ENCODE measurements around the gene GRAMD2A.

Gene GRAMD2A

DNA sequence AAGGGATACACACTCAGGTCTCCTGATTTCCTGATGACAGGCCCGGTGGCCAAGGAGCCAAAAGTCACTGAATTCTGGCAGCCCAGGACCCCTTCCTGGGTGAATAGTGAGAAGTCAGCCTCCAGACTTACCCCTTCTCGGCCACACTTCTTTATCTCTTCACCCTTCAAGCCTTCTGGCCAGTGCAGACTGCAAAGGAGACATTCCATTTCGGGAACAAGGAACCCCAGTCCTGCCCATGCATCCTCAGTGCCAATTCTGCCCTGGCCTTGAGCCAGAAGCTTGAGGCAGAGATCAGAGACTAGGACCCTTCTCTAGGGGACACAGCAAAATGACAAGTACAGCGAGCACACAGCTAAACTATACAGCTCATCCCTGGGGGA is 28.8 kb downstream of the GRAMD2A start:
- DNase-seq: no peak

DNA sequence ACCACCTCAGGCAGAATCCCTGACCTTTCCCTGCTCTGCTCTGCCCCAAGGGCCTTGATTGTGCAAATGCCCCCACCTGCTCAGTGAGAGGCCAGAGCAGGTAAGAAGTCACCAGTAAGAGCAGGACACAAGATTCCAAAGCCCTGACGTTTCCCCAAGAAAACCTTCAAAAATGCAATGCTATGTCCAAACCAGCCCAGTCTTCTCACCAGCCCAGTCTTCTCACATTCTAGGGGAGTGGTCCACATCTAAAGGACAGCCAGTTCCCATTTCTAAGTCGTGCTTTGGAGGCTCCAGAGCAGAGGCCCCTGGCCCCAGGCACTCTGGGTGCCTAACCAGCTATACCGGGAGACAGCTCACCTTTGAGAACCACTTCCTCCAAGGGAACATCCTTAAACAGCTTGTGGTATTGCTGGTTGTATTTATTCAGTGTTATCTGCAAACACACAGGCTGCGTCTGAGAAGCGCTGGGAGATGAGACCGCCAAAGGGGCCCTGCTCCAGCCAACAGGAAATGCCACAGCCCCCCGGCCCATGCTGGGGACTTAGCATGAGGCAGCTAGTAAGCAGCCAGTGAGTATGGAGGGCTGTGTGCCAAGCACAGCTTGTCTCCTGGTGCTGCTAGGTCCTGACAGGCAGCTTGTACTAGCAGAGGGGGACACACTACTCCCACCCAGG is 29.3 kb downstream of the GRAMD2A start:
- no peak for DNase-seq

DNA sequence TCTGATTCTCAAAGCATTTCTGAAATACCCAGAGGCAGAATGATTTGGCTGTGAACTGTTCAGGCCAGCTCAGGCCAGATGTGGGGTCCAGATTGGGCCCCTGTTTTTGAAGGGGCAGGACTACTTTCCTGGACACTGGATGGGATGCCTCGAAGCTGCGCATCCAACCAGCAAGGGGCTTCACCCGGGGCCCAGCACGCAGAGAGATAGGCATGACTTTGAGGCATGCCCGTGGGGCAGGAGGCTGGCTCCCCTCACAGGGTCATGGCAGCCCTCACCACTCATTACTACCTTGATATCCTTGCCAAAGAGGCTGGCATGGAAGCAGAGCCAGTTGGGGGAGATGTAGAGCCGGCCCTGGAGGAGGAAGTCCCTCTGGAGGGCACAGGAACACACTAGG is 30.1 kb downstream of the GRAMD2A start:
- DNase-seq: no peak

DNA sequence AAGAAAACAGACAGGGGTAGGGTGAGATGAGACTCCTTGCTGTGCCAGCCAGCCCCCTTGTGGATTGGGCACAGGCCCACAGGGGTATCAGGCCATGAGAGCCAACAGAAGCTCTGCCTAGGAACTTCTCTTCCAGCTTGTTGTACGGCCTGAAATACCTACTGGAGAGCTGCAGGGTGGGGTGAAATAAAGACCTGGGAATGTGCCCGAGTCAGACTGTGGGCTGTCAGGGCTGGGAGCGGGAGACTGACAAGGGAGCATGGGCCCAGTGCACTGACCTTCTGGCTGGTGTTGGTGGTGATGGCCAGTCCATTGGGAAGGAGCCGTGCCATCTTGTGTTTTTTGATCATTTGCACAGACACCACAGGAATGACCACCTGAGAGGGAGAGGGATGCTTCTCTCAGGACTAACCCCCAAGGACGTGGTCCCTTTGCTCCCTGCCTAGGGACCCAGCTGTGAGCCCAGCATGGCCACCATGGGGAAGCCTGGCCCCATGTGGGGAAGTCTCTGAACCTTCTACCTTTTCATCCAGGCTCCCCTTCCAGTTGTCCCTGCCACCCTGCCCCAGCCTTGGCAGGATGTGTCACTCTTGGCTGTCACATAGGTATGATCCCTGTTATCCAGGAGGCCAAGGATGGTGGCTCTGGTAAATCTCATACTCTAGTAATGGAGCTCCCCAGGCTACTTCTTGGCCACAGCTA is 30.7 kb downstream of the GRAMD2A start:
- no peak for DNase-seq

DNA sequence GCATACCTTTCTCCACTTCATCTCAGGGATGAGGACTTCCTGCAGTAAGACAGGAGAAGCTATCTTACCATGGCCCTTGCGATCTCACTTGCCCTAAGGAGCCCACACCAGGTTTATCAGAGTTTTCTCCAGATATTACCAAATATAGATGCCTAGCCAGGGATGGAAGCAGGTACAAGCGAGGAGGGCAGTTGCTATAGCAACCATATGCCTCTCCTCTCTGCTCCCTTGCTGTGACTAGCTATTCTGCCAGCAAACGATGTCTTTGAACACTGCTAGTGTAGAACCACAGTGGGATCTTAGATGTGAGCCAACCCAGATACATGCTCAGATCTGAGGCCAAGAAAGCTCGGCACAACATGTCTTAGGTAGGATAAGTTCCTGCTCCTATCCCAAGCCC is 33.9 kb downstream of the GRAMD2A start:
- DNase-seq: peak in 16 of 56 donors; percentile 13 to 65 (median 36)

DNA sequence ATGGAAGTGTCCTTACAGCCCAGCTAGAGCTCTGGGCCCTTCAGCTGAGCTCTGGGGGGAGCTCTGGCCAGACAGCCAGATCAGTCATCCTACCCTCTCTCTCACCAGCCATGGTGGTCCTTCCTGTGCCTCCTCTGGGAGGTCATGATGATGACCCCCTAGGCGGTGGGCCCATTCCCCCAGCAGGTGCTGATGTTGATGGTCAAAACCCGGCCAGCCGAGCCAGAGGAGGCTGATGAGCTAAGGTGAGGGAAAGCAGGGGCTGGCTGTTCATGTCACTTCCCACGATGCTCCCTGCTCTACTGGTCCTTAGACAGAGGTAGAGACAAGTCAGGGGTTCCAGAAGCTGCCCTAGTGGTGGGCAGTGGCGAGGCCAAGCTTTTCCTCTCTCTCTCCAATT is 35.0 kb downstream of the GRAMD2A start:
- DNase-seq: no peak

DNA sequence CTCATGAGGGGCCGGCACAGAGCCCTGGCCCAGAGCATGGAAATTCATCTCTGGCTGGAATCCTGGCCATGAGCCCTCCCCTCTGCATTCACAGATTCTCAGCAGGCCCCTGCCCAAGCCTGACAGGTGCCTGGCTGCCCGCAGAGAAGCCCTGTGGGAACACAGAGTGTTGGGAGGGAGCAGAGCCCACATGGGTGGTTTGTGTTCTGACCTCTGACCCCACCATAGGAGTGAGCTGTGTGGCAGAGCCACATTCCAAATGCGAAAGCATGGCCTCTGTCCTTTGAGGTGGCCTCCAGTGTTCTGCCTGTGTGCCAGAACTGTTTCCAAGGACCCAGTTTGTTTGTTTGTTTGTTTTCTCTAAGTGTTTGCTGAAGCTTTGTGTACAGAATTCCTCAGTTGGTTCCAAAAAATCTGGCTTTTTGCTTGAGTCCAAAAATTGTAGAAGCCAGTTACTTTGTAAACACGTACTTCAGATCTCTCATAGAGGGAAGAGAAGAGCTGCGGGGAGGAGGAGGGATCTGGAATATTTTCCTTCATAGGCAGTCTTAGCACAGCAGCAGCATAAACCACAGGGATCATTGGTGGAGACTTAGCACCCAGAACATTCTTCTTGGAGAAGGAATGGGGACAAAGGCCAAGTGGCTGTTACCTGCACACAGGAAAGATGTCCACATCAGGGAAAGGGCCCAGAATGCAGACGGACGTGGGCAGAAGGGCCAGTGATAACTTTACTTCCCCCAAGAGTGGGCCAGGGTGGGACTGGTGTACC is 36.0 kb downstream of the GRAMD2A start:
- DNase-seq: peak in 5 of 56 donors; percentile 15 to 39 (median 27)

DNA sequence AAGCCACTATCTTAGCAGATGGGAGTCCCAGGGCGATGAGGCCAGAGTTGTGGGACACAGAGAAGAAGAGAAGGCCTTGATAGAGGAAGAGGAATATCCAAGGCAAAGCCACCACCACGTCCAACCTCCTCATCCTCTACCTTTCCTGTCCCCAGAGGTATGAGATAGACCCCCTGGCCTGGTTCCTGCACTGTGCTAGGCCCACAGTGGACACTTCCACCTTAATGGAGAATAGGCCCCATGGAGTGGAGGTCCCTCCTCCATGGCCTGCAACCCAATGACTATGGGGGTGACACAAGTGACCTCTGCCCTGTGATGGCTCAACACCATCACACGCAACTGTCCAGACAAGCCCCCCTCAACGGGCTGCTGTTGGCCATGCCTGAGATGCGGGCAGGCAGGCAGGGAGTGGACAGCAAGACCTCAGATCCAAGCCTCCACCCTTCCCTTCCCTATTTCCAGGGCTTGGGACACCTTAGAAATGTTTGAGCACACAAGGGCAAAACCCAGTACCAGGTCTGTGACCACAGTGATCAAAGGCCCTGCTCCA is 36.8 kb downstream of the GRAMD2A start:
- no peak for DNase-seq

DNA sequence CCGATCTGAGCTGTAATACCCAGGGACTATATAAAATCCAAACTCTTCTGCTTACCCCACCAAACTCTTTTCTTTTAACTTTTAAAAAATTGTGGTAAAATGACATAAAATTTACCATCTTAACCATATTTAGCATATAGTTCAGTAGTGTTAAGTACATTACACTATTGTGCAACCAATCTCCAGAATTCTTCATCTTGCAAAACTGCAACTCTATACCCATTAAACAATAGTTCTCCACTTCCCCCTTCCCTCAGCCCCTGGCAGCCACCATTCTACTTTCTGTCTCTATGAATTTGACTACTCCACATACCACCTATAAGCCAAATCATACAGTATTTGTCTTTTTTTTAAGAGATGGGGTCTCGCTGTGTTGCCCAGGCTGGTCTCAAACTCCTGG is 40.7 kb downstream of the GRAMD2A start:
- DNase-seq: no peak

DNA sequence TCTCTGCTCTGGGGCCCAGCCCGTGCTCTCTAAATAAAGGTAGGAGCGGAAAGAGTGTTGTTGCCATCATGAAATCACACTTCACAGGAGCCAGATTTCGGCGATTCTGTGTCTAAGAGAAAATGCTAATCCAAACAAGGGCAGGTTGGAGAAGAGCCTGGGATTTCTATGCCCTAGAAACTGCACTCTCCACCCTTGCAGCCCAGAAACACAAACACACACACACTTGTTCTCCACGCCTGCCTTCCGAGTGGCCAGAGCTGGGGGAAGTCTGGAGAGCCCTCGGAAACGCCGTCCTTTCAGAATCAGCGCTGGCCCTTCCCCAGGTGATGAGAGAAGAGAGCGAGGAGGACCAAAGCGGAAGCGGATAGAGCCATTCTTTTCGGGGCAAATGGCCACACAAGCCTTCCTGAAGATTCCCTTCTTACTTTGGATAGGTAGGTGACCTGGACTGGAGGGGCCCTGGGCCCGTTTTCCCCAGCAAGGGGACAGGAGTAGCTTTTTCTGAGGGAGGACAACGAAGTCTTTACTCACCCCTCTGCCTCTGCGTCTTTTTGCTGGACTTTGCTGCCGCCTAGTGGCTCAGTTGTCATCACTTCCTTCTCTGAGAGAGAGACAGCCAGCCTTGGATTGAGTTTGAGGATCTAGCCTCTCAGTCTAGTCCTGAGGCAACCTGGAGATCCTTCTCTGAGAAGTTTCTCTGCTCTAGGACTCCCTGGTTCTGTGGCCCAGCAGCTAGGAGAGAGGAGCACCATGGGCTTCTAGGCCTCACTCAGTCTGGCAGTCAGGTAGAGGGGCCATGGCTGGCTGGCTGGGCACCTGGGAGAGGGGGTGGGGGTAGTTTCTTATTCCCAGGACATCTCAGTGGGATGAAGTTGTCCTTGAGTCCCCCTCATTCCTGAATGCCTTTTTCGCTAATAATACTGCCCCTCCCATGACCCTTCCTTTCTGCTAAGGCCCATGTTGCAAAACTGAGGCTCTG is 41.7 kb downstream of the GRAMD2A start:
- peak in 54 of 56 donors; percentile 27 to 93 (median 75) for DNase-seq

DNA sequence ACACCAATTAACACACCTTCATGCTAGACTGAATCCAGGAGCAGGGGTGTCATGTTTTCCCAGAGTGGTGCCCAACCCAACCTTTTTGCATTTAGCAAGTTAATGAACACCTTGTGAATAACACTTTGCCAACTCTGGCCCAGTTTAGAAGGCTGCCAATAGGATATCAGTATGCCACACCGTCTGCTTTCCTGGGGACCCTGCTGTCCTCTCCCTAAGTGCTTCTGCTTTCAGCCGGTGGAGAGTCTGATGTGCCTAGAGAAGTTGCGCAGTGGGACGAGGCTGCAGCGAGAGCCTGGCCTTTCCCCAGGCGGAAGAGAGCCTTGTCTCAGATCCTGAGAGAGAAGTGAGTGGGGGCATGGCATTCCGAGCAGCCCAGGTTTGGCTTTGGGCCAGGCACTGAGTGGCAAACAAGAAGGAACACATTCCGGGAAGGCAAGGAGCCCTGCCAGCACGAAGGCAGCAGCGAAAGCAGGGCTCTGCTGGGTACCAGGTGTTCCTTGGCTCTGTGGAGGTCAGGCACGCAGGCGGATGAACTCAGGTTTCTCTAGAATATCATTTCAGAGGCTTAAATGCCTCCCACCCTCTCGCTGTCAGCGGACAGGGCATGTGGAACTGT is 42.5 kb downstream of the GRAMD2A start:
- DNase-seq: peak in 41 of 56 donors; percentile 20 to 80 (median 41)

DNA sequence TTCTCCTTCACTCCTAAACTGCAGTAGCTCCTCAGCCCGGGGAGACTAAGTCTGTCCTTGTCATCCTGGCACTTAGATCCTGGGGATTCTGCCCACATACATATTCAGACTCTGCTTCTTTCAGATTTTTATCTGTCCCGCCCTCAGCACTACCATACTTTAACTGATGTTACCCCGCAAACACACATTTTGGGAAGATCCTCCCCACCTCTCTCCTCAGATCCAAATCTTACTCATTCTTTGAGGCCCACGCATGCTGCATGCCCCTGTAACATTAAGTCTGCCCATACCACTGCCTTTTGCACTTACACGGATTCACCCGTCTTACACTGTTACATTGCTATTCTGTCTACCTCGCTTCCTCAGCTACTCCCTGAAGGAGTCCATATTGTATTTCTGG is 43.3 kb downstream of the GRAMD2A start:
- DNase-seq: no peak

DNA sequence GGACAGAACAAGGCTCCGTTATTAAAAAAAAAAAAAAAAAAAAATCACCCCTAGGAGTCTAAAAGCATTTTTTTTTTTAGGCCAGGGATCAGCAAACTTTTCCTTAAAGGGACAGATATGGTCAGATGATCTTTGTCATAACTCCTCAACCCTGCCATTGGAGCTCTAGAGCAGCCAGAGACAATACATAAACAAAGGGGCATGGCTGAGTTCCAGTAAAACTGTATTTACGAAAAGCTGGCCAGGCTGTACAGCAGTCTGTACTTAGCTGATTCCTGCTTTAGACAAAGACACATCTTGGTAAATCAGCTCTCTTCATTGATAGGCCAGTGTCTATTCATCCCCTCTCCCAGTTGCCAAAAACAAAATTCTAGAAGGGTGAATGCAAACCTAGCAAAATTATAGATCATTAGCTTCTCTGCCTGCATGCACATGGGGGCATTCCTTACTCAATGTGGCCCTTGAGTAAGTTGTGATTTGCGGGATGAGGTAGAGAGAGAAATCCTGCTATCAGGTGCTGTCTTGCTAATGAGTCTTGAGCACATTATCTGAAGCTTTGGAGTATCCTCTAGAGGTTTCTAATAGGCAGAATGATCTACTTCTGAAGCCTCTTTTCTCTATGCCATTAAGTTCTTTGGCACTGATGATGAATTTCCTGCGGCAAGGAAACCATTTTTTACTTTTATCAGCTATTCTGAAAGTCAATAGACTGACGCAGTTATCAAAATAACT is 44.2 kb downstream of the GRAMD2A start:
- no peak for DNase-seq

DNA sequence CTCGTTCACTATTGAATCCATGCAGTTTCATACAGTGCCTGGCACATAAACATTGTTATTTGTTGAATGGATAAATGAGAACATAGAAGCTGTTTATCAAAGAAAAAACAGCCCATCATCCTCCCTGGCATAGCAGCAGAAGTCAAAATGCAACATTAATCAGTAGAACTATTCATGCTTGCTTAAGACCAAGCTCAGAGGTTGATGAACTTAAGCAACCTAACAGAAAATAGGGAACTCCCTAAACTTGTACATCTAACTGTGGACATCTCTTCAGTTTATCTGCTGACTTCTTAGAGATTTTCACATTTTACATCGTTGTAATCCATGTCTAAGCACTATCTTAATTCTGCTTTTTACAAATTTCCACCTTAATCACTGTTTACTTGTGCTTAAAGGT is 50.2 kb downstream of the GRAMD2A start:
- no peak for DNase-seq

DNA sequence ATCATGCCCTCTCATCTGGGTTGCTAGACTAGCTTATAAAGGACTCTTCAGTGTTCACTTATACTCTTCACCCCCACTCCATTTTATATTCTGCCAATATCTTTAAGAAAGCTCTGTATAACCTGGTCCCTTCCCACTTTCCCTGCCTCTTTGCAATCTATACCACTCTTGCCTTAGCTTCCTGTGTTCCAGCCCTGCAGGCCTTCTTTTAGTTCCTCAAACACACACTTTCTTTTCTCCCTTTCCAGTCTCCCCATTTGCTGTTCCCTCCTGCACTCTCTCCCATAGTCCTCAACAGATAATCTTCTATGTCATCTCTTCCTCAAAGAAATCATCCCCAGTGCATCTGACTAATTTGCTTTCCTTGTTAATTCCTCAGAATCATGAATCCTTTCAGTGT is 50.7 kb downstream of the GRAMD2A start:
- DNase-seq: no peak

DNA sequence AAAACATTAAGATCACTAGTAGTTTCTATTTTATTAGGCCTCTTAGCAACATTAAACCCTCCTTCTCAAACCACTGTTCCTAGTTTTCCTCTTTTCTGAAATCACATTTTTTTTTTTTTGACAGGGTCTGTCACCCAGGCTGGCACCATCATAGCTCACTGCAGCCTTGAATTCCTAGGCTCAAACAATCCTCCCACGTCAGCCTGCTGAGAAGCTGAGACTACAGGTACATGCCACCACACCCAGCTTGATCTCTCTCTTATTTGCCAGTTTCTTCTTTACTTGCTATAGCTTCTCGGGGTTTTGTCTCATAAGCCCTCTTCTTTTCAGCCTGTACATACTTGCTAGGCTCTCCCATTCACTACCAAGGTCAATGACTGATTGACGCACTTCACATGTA is 51.4 kb downstream of the GRAMD2A start:
- peak in 8 of 56 donors; percentile 26 to 57 (median 38) for DNase-seq

DNA sequence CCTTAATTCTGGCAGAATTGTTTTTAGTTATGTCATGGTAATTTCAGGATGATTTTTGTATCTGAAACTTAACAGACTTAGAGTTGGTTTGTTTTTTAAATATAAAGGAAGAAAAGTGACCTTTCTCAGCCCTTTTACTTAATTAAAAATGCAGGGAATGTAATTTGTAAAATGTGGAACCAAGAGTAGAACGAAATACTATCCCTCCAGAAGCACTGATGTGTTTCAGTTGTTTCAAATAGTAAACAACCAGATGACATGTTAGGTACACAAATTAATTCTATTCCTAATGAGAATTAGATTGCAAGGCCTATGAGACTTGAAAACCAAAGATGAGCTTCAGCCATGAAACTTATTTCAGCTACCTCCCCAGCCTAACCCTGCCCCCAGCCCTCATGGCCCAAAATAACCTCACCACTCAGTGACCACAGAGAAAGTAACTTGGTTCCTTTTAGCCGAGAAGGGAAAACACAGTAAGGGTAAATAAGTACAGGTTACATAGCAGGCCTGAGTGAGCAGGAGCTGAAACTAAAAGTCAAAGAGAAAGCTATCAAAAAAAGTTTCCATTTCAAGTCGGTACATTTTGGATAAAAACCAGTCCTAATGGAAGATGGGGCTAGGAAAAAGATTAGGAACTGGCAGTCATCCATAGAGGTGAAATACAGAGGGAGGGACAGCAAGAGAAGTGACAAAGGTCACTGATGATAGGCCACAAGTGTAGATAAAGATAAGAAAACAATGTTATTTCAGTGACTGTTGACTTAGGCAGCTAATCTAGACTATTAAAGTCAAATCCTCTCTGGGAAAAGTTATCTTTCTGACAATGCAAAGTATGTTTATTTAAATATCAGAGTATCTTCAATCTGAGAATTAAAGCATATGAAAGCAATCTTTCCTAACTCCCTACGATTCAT is 56.2 kb downstream of the GRAMD2A start:
- no peak for DNase-seq

DNA sequence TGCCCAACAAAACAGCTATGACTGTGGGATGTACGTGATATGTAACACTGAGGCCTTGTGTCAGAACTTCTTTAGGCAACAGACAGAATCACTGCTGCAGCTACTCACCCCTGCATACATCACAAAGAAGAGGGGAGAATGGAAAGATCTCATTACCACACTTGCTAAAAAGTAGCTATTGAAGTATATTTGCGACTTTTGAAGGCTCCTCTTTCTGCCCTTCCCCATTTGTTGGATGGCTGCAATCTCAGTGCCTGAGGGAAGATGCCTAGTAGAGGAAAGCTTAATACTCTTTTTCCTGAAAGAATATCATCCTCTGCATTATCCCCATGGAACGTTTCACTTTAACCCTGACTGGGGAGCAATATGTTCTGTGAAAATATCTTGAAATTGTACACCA is 57.5 kb downstream of the GRAMD2A start:
- no peak for DNase-seq

DNA sequence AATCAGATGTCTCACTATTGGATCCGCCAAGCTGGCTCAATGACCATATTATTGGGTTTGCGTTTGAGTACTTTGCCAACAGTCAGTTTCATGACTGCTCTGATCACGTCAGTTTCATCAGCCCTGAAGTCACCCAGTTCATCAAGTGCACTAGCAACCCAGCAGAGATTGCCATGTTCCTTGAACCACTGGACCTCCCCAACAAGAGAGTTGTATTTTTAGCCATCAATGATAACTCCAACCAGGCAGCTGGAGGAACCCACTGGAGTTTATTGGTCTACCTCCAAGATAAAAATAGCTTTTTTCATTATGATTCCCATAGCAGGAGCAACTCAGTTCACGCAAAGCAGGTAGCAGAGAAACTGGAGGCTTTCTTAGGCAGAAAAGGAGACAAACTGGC is 57.9 kb downstream of the GRAMD2A start:
- DNase-seq: no peak
